NCI-H2029 treated with DMSO at 0.1 percent for 48 hours (cell line): Measurements from ENCODE around the gene GRM4.

Experiments used
- DNase-seq: peaks from one replicate; lab custom pipeline; 2025; lab: John Stamatoyannopoulos, UW

Gene GRM4

DNA sequence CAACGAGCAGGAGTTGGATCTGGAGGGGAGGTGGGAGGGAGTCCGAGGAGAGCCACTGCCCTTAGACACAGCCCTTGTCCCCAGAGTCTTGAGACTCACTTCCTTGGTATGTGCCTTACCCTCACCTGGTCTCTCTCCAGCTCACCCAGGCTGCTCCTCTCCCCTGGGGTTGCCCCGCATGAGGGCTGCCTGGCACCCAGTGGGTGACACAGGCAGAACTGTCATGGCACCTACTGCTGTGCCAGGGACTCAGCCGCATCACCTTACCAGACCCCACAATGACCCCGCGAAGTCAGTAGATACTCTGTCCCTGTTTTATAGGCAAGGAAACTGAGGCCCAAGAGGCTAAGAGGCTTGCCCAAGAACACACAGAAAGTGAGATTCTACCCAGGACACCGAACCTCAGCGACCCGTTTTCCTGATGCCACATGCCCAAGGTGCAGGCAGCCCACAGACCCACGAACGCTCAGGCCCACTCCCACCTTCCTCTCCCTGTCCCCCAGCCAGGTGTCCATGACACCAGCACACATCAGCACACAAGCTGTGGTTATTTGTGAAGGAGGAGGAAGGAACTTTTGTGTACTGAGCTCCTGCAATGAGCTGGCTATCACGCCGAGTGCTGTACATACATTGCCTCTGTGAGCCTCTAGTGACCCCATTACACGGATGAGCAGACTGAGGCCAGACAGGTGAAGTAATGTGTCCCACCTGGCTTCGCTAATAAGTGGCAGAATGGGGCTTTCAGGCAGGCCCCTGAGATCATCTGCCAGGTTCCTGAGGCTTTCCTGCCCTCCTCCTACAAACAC lies 168.1 kb downstream of the GRM4 start:
- DNase-seq = no peak

- no peak for DNase-seq
These were observed 169.2 kb downstream of the GRM4 start for GRCh38 chr6:33976437-33977360.

DNA sequence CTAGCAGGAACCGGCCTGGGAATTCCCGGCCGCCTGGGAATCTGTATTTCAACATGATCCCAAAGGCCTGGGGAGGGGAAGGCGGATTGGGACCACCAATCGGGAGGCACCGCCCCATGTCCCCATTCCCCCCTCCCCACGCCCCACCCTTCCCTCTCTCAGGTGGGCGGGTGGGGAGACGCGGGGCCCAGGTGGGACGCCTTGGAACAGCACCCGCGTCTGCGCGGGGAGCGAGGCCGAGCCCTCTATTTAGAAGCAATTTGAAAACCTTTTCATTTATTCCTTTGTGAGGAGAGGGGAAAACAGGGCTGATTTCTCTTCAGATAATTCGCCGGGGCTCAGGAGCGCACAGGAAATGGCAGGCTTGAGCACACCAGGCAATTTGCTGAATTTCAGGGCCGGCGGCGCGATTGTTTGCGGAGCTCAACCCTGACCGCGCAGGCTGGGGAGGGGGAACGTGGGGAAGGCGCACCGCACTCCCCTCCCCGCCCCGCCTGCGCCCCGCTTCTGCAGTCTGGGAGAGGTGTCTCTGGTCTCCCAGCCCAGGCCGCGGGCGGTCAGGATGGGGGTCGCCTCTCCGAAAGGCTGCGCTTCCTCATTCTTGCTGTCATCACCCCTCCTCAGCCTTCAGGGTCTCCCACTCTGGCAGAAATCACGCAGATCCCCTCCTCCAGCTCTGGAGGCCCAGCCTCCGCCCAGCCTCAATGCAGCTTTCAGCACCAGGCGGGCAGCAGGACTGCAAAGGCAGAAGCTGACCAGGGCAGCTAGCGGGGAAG lies 170.0 kb downstream of the GRM4 start:
- no peak for DNase-seq

DNA sequence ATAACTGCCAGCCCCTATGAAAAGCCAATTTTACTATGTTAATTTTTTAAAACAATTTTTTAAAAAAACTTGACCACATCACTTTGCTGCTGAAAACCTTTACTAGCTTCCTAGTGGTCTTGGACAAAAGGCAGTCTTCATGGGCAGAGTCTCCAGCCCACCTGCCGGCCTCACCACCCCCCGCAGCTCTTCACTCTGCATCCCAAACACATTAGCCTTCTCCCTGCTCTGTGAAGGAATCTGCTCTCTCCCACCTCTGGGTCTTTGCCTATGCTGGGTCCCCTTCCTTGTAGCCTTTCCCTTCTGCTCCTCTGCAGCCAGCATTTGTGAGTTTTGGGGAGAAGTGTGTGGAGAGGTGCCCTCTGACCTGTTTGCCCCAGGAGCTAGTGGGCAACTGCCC lies 171.4 kb downstream of the GRM4 start:
- no peak for DNase-seq

- peak; percentile 75 for DNase-seq
These were observed 171.9 kb downstream of the GRM4 start for GRCh38 chr6:33974030-33974429.

- DNase-seq = no peak
These were observed 174.3 kb downstream of the GRM4 start for GRCh38 chr6:33971580-33971979.
